Fibroblast of the conjunctiva (primary cell): ENCODE data around the gene TMEM201.

Experiments used
- DNase-seq: peaks from one replicate; pipeline ENCODE4 v3.0.0-alpha.2; 2010; ENCODE audit warnings: low read depth

The TMEM201 gene

DNA sequence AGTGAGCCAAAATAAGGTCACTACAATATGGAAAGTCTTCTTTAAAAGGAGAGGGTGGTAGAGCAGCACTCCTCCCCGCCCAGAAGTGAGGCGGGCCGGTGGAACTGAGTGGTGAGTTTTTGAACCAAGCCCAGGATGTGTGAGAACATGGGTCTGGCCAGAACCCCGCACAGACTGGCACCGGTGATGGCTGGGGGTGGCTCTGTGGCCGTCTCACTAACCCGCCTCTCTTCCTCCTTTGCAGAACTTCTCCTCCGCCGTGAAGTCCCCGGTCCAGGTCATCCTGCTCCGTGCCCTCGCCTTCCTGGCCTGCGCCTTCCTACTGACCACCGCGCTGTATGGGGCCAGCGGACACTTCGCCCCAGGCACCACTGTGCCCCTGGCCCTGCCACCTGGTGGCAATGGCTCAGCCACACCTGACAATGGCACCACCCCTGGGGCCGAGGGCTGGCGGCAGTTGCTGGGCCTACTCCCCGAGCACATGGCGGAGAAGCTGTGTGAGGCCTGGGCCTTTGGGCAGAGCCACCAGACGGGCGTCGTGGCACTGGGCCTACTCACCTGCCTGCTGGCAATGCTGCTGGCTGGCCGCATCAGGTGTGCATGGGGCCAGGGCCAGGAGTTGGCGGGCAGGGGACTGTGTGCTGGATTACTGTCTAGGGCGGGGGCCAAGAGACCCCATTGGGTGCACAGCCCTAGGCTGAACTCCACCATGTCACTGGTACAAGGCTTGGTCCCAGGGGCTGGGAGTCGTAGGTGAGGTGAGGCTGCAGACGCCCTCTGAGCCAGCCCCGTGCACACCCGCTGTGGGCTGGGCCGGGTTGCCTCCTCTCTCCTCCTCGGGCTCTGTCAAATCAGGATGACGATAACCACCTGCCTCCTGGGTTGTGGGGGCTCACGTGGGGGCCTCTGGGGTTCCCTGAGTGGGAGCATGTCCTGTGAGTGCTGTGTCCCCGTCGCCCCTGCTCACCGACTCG is 12.4 kb downstream of the TMEM201 start:
- no peak for DNase-seq

DNA sequence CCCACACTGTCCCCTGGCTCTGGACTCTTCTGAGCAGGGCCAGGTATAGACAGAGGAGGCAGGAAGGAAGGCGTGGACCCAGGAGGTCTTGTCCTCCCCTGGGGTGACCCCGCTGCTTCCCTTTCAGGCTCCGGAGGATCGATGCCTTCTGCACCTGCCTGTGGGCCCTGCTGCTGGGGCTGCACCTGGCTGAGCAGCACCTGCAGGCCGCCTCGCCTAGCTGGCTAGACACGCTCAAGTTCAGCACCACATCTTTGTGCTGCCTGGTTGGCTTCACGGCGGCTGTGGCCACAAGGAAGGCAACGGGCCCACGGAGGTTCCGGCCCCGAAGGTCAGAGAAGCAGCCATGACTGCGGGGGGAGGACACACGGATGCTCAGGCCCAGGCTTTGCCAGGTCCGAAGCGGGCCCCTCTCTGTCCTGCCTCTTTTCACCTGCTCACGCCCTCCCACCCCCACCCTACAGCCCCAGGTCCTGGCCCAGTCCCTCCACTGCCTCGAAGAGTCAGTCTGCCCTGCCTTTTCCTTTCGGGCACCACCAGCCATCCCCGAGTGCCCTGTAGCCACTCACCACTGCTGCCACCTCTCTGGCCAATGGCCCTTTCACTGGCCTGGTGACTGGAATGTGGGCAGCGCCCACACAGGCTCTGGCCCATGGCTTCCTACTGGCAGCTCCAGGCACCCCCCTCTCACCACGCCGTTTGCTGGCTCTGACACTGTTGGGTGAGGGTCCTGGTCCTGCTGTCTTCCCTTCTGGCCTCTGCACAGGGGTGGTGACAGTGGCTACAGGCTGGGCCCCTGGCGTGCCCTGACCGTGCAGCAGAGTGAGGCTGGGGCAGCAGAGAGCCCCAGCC is 13.5 kb downstream of the TMEM201 start:
- no peak for DNase-seq

DNA sequence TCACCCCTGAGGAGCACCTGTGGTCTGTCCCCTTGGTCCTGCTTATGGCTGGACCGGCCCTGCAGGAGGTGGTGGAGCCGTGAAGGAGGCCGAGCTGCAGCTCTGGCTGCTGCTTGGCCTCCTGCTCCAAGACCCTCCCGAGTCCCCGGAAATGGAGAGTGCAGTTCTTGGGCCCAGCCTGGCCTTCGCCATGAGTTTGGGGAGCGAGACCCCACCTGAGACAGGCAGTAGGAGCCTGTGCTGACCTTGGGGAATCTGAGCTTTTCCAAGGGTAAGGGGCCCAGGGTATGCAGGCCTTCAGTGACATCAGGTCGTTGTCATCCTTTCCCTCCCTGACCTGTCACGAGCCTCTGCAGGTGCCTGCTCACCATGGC is 14.1 kb downstream of the TMEM201 start:
- no peak for DNase-seq

DNA sequence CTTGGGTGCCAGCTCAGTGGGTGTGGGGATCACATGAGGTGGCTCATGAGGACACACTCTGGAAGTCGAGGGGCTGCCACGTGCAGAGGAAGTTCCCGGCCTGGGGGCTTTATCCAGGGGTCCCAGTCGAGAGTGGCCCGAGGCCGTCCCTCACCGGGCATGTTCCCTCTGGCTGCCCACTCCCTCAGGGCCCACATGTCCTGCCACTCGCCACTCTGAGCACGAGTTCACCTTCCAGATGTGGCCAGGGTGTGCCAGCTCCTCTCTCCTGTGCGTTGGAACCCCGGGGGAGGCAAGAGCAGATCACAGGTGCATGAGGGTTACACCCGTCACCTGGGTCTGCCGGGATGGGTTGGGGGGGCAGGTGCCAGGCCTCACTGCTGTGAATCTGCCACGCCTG is 14.6 kb downstream of the TMEM201 start:
- DNase-seq, result no peak

DNA sequence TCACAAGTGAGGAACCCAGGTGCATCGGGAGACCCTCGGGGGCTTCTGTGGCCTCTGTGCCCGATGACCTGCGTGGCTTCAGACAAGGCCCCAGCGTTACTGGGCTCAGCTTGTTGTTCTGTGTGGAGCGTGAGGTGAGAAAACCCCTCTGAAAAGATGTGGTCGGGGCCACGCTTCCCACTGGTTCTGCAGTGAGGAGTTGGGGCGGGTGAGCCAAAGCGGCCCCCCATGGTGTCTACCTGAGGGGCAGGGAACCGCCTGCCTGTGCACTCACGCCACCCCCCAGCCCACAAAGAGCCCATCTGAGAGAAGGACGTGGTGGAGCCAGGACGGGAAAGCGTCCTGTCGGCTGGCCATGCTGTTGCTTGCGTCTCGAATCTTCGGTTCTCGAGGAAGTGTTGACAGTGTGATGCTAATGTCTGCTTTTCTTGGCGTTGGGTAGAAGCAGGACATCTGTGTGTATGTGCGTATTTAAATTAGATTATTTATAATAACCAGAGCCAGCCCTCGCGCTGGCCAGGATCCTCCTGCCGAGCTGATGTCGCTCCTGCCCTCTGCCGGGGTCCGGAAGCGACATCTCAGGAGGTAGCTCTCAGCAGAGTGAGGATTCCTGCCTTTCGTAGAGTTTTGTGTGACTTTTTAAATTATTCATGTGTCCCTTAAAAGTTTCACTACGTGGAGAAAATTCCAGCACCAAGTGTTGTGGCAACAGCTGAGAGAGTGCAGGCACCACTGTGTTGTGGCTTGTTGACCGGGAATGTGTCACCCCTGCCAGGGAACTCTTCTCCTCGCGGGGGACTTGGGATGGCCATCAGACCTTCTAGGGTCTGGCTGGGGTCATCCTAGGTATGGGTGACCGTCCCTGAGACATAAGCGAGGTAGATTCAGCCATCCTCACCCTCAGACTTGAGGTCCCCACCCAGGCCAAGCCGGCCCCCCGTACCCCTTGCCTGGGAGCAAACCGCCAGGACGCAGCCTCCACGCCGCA is 15.3 kb downstream of the TMEM201 start:
- DNase-seq, result no peak

DNA sequence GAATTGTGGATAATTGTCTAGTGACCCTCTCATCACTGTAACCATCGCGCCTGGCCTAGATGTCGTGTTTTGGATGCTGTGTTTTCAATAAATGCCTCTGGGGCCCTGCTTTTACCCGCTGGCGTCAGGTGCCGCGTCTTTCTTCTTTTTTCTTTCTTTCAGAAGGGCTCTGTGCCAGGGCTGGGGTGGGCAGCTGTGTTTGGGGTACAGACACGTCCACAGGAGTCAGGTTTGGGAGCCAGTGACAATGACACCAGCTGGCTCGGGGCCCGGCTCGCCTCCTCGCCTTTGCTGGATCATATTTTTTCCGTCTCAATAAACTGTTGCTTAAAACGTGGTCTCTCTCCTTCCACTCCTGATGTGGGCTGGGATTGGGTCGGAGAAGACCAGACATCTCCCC is 16.1 kb downstream of the TMEM201 start:
- DNase-seq, result no peak

DNA sequence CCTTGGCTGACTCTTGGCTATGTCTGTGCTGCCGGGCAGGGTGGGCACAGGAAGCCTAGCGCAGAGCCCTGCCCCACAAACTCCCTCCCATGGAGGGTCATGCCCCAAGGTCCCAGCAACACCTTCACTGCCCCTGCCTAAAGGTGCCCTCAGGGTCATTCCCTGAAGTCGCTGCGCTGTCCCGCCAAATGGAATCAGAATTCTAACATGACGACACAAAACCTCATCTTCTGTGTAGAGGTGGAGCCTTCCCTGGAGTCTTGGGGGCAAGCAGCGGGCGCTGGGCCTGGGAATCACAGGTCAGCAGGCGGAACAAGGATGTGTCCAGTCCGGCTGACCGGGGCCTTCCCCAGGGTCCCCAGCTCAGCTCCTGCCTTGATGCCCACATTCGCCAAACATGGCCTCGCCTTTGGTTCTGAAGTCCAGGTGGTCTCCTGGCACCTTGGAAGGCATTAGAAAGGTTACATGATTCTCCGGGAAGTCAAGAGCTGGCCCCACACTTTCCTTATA is 17.3 kb downstream of the TMEM201 start:
- no peak for DNase-seq

DNA sequence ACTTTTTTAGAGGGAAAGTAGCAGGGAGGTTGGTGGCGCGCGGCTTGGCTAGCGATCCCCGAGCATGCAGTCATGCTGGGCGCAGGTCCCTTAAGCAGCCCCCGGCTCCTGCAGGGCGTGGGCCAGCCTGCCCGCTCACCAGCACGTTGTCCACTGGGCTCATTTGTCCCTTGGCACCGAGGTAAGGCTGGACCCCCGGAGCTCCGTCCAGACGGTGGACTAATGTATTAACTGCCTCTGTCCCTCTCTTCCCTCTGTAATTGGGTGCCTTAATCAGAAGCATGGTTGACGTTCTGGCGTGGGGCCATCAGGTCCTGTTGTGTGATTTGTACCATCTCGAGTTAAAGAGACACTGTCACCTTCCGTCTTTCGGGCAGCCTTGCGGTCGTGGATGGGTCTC is 17.7 kb downstream of the TMEM201 start:
- no peak for DNase-seq

DNA sequence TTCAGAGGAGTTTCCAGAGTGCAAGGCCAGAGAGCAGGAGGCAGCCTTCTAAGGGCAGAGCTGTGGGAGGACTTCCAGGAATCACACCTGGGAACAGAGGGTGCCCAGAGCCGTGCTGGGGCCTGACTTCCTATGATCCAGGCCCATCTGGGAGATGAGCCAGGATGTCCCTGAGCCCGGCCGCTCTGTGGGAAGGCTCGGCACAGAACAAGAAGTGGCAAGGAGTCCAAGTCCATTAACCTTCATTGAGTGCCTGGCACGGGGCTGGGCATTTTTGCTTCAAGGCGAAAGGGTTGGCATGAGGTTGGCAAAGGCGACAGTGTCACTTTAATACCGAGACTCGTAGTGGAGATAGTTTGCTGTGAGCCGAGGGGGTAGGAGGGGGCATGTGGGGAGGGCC is 18.2 kb downstream of the TMEM201 start:
- no peak for DNase-seq

DNA sequence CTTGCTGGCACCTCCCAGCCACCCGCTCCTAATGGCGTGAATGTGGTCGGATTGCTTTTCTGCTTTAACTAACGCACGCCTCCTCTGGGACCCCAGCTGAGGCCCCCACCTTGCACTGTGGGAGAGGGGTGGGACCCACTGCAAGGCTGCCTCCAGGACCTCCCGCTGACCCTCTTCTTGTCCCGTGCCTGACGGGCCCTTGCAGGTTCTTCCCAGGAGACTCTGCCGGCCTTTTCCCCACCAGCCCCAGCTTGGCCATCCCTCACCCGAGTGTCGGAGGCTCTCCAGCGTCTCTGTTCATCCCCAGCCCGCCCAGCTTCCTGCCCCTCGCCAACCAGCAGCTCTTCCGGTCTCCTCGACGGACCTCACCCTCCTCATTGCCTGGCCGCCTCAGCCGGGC is 18.6 kb downstream of the TMEM201 start:
- no peak for DNase-seq

DNA sequence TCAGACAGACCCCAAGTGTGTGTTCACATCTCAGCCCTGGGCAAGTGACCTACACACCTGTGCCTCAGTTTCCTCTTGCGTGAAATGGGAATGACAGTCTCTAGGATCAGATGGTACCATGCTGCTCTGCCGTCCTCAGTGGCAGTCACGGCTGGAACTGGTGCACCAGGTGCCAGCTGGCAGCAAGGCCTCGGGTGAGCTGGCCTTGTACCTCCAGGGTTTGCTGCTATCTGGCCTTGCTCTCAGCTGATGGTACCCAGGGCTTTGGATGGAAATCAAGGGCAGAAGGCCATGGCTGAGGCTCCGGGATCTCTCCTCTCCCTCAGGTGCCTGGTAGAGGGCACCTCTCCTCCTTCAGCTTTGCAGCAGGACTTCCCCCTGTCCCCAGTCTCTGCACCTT is 21.3 kb downstream of the TMEM201 start:
- DNase-seq, result no peak

DNA sequence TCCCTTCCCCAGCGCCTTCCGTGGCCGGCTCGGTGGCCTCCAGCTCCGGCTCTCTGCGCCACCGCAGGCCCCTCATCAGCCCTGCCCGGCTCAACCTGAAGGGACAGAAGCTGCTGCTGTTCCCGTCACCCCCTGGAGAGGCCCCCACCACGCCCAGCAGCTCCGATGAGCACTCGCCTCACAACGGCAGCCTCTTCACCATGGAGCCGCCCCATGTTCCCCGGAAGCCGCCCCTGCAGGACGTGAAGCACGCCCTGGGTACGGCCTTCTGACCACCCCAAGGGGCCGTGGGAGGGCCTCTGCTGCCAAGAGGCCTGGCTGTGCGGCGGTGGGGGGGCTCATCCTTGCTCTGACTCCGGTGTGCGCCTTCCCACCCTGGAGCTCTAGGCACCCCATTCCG is 21.8 kb downstream of the TMEM201 start:
- DNase-seq, result no peak

DNA sequence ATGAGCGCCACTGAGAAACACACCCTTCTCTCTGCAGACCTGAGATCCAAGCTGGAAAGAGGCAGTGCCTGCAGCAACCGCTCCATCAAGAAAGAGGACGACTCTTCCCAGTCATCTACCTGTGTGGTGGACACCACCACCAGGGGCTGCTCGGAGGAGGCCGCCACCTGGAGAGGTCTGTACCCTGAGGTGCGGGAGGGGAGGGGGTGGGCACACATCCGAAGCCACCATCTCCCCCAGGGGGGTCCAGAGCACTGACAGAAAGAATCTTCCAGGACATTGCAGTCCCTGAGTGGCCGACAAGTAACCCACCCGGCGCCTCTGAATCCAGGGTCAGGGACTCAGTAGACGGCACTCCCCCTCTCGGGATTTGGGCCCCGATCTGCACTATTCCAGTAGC is 23.0 kb downstream of the TMEM201 start:
- no peak for DNase-seq

DNA sequence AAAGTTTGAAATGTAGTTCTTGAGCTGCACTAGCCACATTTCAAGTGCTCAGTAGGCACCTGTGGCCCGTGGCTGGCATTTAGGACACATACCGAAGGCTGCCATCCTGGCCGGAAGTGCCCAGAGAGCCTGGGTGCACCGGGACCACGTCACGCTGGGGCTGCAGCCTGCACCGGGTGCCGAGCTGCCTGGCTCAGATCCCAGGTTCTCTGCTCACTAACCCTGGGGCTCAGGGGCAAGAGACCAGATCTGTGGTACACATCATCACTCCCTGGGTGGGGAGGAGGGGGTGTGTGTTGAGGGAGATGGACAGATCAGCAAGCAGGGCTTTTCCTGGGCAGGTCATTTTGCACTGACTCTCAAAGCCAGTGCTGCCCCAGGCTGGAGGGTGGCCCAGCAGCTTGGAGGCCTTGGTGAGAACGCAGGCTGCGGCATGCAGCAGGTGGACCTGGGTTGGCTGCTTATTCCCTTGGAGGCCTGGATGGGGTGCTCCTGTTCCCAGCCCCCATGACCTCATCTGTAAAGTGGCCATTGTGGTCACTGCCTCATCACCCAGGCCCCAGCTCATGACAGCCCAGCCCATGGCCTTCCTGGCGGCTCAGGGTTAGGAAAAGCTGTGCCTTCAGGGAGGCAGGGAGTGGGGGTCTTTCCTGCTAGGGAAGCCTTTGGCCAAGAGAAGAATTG is 23.6 kb downstream of the TMEM201 start:
- DNase-seq, result no peak

DNA sequence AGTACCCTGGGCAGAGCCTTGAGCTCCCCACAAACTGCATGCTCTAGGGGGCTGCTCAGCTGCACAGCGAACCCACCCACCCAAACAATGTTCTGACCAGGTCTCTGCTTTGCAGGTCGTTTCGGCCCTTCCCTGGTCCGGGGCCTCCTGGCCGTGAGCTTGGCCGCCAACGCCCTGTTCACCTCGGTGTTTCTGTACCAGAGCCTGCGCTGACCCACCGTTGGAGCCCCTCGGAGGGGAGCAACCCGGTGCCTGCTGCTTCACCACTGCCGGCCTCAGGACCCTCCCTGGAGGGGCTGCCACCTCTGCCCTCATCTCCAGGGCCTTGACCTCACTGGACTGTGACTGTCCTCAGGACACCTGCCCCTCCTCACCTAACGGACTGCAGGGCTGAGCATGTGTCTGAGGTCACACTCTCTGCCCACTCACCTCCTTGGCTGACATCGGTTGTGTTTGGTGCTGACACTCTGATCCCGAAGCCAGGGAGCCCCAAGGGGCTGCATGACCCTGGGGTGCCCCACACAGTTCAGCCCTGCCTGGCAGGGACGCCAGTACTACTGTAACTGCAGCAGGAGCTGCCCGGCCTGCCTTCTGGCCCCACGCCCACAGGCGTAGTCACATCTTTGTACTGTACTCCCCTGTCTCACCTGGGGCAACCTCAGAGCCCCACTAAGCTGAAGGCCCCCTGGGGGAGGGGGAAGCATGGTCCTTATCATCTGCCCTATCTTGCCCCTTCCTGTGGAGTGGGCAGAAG is 24.3 kb downstream of the TMEM201 start:
- DNase-seq, result no peak

DNA sequence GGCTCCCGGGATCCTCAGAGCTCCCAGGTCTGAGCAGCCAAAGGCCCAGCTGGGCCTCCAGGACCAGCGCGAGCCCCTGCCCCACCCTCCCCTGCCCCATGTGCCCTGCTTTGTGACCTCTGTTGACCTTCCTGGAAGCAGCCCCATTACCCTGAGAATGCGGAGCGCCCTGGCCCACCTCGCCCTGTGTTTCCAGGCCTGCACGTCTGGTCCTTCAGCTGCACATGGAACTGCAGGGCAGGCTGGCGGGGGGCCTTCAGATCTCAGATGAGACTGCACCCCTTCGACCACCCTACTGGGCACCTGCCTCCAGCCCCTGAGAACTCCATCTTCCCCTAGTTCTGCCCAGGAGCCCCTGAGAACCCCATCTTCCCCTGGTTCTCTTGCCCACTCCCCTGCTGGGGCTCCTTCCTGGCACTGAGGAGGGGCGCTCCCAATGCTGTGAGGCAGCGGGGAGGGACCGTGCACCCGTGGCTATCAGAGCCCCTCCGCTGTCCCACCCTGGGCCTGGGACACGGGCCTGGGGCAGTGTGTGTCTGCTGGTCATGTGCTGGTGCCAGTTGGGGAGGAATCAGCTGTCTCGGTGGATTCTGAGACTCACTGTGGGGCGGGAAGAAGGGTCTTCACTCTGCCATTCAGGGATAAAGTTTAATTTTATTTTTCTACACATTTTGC is 25.1 kb downstream of the TMEM201 start:
- DNase-seq, result no peak

DNA sequence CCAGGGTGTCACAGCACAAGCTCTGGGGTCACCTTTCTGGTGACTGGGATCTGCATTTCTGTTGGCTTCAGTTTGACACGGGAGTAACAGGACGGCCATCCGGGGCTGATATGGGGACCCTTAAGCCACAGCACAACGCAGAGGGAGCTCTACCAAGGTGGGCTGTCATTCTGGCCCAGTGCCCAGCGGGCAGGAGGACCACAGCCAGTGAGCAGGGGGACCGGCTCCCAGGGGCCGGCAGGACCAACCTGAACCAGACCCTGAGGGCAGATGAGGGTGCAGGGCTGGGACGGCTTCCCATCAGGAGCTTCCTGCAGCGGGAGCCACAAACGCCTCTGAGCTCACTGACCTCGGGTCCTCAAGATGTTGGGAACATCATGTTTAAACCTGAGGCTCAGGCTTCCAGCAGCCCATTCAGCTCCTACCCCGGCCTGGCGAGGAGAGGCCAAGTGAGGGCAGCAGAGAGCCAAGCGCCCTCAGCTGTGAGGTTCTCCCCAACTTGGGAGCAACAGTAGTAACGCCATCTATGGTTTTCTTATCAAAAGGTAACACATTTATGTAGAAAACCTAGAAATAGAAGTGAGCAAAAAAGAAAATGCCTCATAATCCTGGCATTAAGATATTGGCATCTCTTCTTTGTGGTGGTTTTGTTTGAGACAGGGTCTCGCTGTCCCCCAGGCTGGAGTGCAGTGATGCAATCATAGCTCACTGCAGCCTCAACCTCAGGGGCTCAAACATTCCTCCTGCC is 26.8 kb downstream of the TMEM201 start:
- no peak for DNase-seq

DNA sequence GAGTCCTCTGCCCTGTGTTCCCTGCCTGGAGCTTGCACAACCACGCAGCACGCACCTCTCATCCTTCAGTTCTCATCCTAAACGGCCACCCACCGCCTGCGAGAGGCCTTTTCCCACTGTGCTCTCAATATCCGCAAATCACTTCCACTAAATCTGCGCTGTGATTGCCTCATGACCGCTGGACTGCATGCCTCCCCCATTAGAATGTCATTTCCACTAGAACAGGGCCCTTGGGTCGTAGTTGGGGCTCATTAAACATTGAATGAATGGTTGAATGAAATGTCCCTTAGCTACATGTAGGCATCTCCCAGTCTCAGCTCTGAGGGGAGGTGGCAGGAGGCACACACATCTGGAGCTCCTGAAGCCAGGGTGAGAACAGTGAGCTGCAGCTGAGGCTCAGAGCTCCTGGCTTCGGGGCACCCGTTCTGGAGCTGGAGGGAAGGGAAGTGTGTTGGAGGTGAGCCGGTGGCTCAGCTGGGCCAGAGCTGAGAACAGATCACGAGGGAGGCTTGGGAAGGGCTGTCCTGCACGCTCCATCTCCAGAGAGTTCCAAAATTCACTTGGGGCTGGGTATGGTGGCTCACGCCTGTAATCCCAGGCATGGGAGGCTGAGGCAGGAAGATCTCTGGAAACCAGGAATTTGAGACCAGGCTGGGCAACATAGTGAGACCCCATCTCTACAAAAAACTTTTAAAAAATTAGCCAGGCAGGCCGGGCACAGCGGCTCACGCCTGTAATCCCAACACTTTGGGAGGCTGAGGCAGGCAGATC is 30.4 kb downstream of the TMEM201 start:
- no peak for DNase-seq
